ENCODE results near the gene GABRA1. TPM values are rescaled to one million over a fixed set of nuclear protein-coding genes. Genes with fewer than 3 reads are reported as not detected.

The GABRA1 gene
- total RNA-seq, 1 donor from 2014 or later, result not detected

DNA sequence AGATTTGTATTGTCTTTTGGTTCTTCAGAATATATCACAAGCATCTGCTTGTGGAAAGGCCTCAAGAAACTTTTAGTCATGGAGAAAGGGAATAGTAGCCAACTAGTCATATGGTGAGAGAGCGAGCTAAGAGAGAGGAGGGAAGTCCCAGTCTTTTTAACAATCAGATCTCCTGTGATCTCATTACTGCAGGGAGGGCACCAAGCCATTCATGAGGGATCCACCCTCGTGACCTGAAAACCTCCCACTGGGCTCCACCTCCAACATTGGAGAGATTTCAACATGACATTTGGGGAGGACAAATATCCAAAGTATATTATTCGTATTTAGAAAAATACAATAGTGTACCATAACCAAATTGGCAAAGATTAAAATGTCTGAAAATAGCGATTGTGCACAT, 99.0 kb downstream of the GABRA1 start:
- ATAC-seq (ENCODE audit: poor library complexity) (no peak), DNase-seq (no peak)
- intact Hi-C loops (cut with DNase I), result no loop called here

Other genes starting within 250 kb of the GABRA1 start
- gene GABRA6, start 162.4 kb upstream of the GABRA1 start, total RNA-seq, result not detected
- not detected for gene GABRG2, start 219.7 kb downstream of the GABRA1 start, total RNA-seq

All from Right ventricle myocardium superior (tissue), 1 donor.